Endodermal cell (in vitro differentiated cells): Measurements from ENCODE around the gene ASTL. TPM values are rescaled to one million over a fixed set of nuclear protein-coding genes. Genes with fewer than 3 reads are reported as not detected.

Experiments
- DNase-seq: peaks from one replicate; pipeline ENCODE4 v3.0.0-alpha.2; 2017
- H3K27ac ChIP-seq: 2 replicates; pipeline ENCODE4 v1.5.1; 2013; ENCODE audit warnings: mild to moderate bottlenecking, low read depth, low read length, moderate library complexity
- H3K27me3 ChIP-seq: 2 replicates; pipeline ENCODE4 v1.6.1; 2013; ENCODE audit warnings: mild to moderate bottlenecking, low read length, moderate library complexity; ENCODE audit not compliant: insufficient read depth, control insufficient read depth, poor library complexity, severe bottlenecking
- H3K36me3 ChIP-seq: 2 replicates; pipeline ENCODE4 v1.7.0; 2013; ENCODE audit warnings: mild to moderate bottlenecking, low read length, moderate library complexity; ENCODE audit not compliant: control insufficient read depth, insufficient read depth
- H3K4me1 ChIP-seq: one replicate; pipeline ENCODE4 v1.7.0; 2013; ENCODE audit warnings: low read length; ENCODE audit not compliant: control insufficient read depth, insufficient read depth
- H3K4me3 ChIP-seq: 2 replicates; pipeline ENCODE4 v1.5.1; 2013; ENCODE audit warnings: mild to moderate bottlenecking, low read length, moderate library complexity
- H3K9ac ChIP-seq: 2 replicates; pipeline ENCODE4 v1.6.1; 2013; ENCODE audit warnings: mild to moderate bottlenecking, low read length, moderate library complexity; ENCODE audit not compliant: poor library complexity, severe bottlenecking; ENCODE audit errors: extremely low read depth
- H3K9me3 ChIP-seq: 2 replicates; pipeline ENCODE4 v1.6.1; 2013; ENCODE audit warnings: mild to moderate bottlenecking, low read length, moderate library complexity; ENCODE audit not compliant: control insufficient read depth
- H3K27ac Mint-ChIP-seq: 2 replicates; pipeline ENCODE4 v1.8.0; 2020; ENCODE audit warnings: mixed read lengths
- H3K27me3 Mint-ChIP-seq: 2 replicates; pipeline ENCODE4 v1.8.0; 2021; ENCODE audit warnings: mild to moderate bottlenecking, mixed read lengths; ENCODE audit not compliant: insufficient read depth
- H3K36me3 Mint-ChIP-seq: 2 replicates; pipeline ENCODE4 v1.8.0; 2020; ENCODE audit warnings: low read depth, mixed read lengths
- H3K4me1 Mint-ChIP-seq: 2 replicates; pipeline ENCODE4 v1.8.0; 2020; ENCODE audit warnings: mixed read lengths
- H3K4me3 Mint-ChIP-seq: 2 replicates; pipeline ENCODE4 v1.8.0; 2020; ENCODE audit warnings: mild to moderate bottlenecking, moderate library complexity, mixed read lengths
- H3K9me3 Mint-ChIP-seq: 2 replicates; pipeline ENCODE4 v1.8.0; 2020; ENCODE audit warnings: mild to moderate bottlenecking, mixed read lengths
- WGBS, 2 experiments: methylation state at CpG; one replicate each; pipeline versions ENCODE4 v1.1.5 to v1.1.7; 2013; ENCODE audit warnings: missing lambda C conversion rate in 2 of 2, mixed read lengths in 1 of 2; ENCODE audit not compliant: insufficient coverage in 1 of 2, insufficient read length in 1 of 2; 5-methylcytosine and 5-hydroxymethylcytosine counted together
- total RNA-seq, 2 donors: library from RNA; stranded (reverse); fragmentation: NEBNext Ultra II Directional in 1 of 2; extraction: Animal tissue kit (Norgen Biotek cat#: 25700) in 1 of 2; gene quantifications; 2 replicates in 1 of 2; 3 replicates in 1 of 2; pipeline ENCODE4 v1.2.1, GENCODE V29; 2021
- TF ChIP-seq, protein P1 (sequence below): fragments of 200-600 bp; sonication (generic); conservative IDR thresholded peaks from 2 replicates; pipeline ENCODE4 v1.5.0; 2021; ENCODE audit warnings: antibody characterized with exemption, mild to moderate bottlenecking

ASTL gene
- total RNA-seq, 2 donors from 2014 or later = not detected

- H3K4me1 Mint-ChIP-seq = peaks cover 10% of the 10 kb centered on the region
- Histone ChIP-seq H3K27ac (no peak overlapping the region), H3K9me3 (no peaks in the 10 kb centered on the region), H3K4me1 (peaks cover 4% of the 10 kb centered on the region), H3K36me3 (no peaks in the 10 kb centered on the region), H3K4me3 (no peak overlapping the region), H3K9ac (no peak overlapping the region), H3K27me3 (no peaks in the 10 kb centered on the region)
- peaks cover 10% of the 10 kb centered on the region for H3K9me3 Mint-ChIP-seq
- TF ChIP-seq, protein P1, sequence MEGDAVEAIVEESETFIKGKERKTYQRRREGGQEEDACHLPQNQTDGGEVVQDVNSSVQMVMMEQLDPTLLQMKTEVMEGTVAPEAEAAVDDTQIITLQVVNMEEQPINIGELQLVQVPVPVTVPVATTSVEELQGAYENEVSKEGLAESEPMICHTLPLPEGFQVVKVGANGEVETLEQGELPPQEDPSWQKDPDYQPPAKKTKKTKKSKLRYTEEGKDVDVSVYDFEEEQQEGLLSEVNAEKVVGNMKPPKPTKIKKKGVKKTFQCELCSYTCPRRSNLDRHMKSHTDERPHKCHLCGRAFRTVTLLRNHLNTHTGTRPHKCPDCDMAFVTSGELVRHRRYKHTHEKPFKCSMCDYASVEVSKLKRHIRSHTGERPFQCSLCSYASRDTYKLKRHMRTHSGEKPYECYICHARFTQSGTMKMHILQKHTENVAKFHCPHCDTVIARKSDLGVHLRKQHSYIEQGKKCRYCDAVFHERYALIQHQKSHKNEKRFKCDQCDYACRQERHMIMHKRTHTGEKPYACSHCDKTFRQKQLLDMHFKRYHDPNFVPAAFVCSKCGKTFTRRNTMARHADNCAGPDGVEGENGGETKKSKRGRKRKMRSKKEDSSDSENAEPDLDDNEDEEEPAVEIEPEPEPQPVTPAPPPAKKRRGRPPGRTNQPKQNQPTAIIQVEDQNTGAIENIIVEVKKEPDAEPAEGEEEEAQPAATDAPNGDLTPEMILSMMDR = no peak
- H3K27ac Mint-ChIP-seq = no peak overlapping the region
- peaks cover 5% of the 10 kb centered on the region for H3K27me3 Mint-ChIP-seq
- 70 to 82% methylated on average over 4 to 6 of the region's 6 CpGs for WGBS, 2 experiments
- H3K4me3 Mint-ChIP-seq = no peak overlapping the region
- no peaks in the 10 kb centered on the region for H3K36me3 Mint-ChIP-seq
- DNase-seq = no peak
These were observed 34.4 kb downstream of the ASTL start for GRCh38 chr2:96103761-96104486.

GRCh38 chr2:96103187-96103601, 35.1 kb downstream of the ASTL start:
- H3K9me3 Mint-ChIP-seq = peaks cover 10% of the 10 kb centered on the region
- TF ChIP-seq, protein P1 = no peak
- 87 to 92% methylated on average over 7 to 8 of the region's 8 CpGs for WGBS, 2 experiments
- DNase-seq = peak; percentile 43
- H3K4me1 Mint-ChIP-seq = peaks cover 3% of the 10 kb centered on the region
- Histone ChIP-seq H3K36me3 (no peaks in the 10 kb centered on the region), H3K4me1 (no peaks in the 10 kb centered on the region), H3K4me3 (no peak overlapping the region), H3K27ac (no peak overlapping the region), H3K9ac (no peak overlapping the region), H3K27me3 (no peaks in the 10 kb centered on the region), H3K9me3 (no peaks in the 10 kb centered on the region)
- H3K4me3 Mint-ChIP-seq = no peak overlapping the region
- H3K27ac Mint-ChIP-seq = no peak overlapping the region
- no peaks in the 10 kb centered on the region for H3K36me3 Mint-ChIP-seq
- H3K27me3 Mint-ChIP-seq = peaks cover 5% of the 10 kb centered on the region

GRCh38 chr2:96102596-96103186, 35.6 kb downstream of the ASTL start:
- H3K9ac ChIP-seq = no peak overlapping the region

More at GRCh38 chr2:96102596-96103186, 35.6 kb downstream of the ASTL start:
- Mint-ChIP-seq H3K4me3 (no peak overlapping the region), H3K36me3 (no peaks in the 10 kb centered on the region), H3K9me3 (peaks cover 10% of the 10 kb centered on the region), H3K4me1 (no peaks in the 10 kb centered on the region), H3K27ac (no peak overlapping the region), H3K27me3 (peaks cover 5% of the 10 kb centered on the region)
- no peaks in the 10 kb centered on the region for H3K4me1 ChIP-seq
- H3K4me3 ChIP-seq = no peak overlapping the region
- 94% methylated on average over 13 to 15 of the region's 15 CpGs for WGBS, 2 experiments
- H3K27ac ChIP-seq = no peak overlapping the region
- no peak for DNase-seq
- TF ChIP-seq, protein P1 = no peak
- H3K27me3 ChIP-seq = no peaks in the 10 kb centered on the region
- H3K9me3 ChIP-seq = no peaks in the 10 kb centered on the region
- no peaks in the 10 kb centered on the region for H3K36me3 ChIP-seq
